ENCODE measurements around the gene RYR2.

- TF ChIP-seq EZH2phosphoT487 (IDR thresholded peaks at IDR 0.05; ENCODE audit: insufficient read depth, low read depth) (no peak), EZH2 (IDR thresholded peaks at IDR 0.05; ENCODE audit: insufficient read depth, poor library complexity, severe bottlenecking) (no peak)
These were observed 6.8 kb downstream of the RYR2 start for GRCh38 chr1:237048803-237049202.
